MM.1S (cell line): ENCODE results near the gene RUSC2.

Source experiments
- CTCF ChIP-seq: fragments of 300-600 bp; sonication (generic); IDR thresholded peaks from 2 replicates; pipeline ENCODE4 v1.5.1; 2016; ENCODE audit warnings: antibody characterized with exemption, low read length, mixed read lengths
- EZH2phosphoT487 ChIP-seq: fragments of 300-600 bp; sonication (generic); IDR thresholded peaks from 2 replicates; pipeline ENCODE4 v1.6.1; 2018; ENCODE audit warnings: antibody characterized with exemption, low read length

- TF ChIP-seq CTCF (no peak), EZH2phosphoT487 (no peak)
Observed at GRCh38 chr9:35510754-35511428, 21.0 kb downstream of the RUSC2 start.
